Endothelial cell of umbilical vein (primary cell): Measurements from ENCODE around the gene SYNM. TPM values are rescaled to one million over a fixed set of nuclear protein-coding genes. Genes with fewer than 3 reads are reported as not detected.

Source experiments
- BruUV-seq: library from RNA; stranded (reverse); fragments of 400-500 nt; replicated peaks from 2 replicates; lab custom pipeline; 2021; lab: Mats Ljungman, UMichigan
- CTCF ChIA-PET: fragments of 300-600, 350-600 bp; sonication (Branson Sonifier 250); formaldehyde crosslinking; loops from one replicate; lab custom pipeline; 2021; ENCODE audit warnings: antibody characterized with exemption, inconsistent platforms; lab: Charles Lee
- POLR2A ChIA-PET: fragments of 300-600, 350-600 bp; sonication (Branson Sonifier 250); formaldehyde crosslinking; loops from one replicate; lab custom pipeline; 2021; ENCODE audit warnings: antibody characterized with exemption, inconsistent platforms; lab: Charles Lee
- DNase-seq: peaks from one replicate; pipeline ENCODE4 v3.0.0-alpha.2; 2011; ENCODE audit warnings: low read depth, low spot score
- FAIRE-seq: peaks from 2 replicates; lab custom pipeline; 2011; peaks lifted over from hg19 to GRCh38; lab: Jason Lieb, UNC
- H2AFZ ChIP-seq: 2 replicates; pipeline ENCODE4 v1.6.0; 2012; ENCODE audit warnings: low read depth, low read length, control low read depth, inconsistent platforms
- H3K27ac ChIP-seq: 2 replicates; pipeline ENCODE4 v1.5.1; 2011; ENCODE audit warnings: low read depth, mild to moderate bottlenecking, control low read depth, low read length, moderate library complexity; ENCODE audit not compliant: insufficient read depth
- H3K27me3 ChIP-seq, 2 experiments: 2 replicates each; pipeline versions ENCODE4 v1.6.0 to v1.6.1; 2011; ENCODE audit warnings: low read length in 2 of 2, mixed read lengths in 1 of 2; ENCODE audit not compliant: control insufficient read depth in 2 of 2, insufficient read depth in 2 of 2
- H3K36me3 ChIP-seq, 2 experiments: 2 replicates in 1 of 2; 3 replicates in 1 of 2; pipeline ENCODE4 v1.5.1; 2011; ENCODE audit warnings: low read length in 2 of 2, mild to moderate bottlenecking in 1 of 2, moderate library complexity in 1 of 2; ENCODE audit not compliant: control insufficient read depth in 2 of 2, insufficient read depth in 2 of 2; ENCODE audit errors: extremely low read depth in 1 of 2
- H3K4me1 ChIP-seq: 3 replicates; pipeline ENCODE4 v1.5.1; 2011; ENCODE audit warnings: mild to moderate bottlenecking, low read length; ENCODE audit not compliant: control insufficient read depth, insufficient read depth; ENCODE audit errors: extremely low read depth
- H3K4me2 ChIP-seq: 2 replicates; pipeline ENCODE4 v1.6.1; 2011; ENCODE audit warnings: low read length, control low read depth, mixed read lengths; ENCODE audit not compliant: insufficient read depth
- H3K4me3 ChIP-seq, 3 experiments: fragments of 200-600 bp in 1 of 3; sonication (generic), shearing (Covaris generic) in 1 of 3; replicated peaks in 1 of 3; 2 replicates each; pipeline ENCODE4 v1.5.1; 2011 to 2016; ENCODE audit warnings: control low read depth in 3 of 3, low read length in 3 of 3, mild to moderate bottlenecking in 2 of 3, inconsistent platforms in 1 of 3, low read depth in 1 of 3, moderate library complexity in 1 of 3; ENCODE audit not compliant: insufficient read depth in 1 of 3
- H3K79me2 ChIP-seq: 2 replicates; pipeline ENCODE4 v1.6.0; 2012; ENCODE audit warnings: low read length, inconsistent platforms; ENCODE audit not compliant: control insufficient read depth, insufficient read depth
- H3K9ac ChIP-seq: replicated peaks from 2 replicates; pipeline ENCODE3; 2011; ENCODE audit warnings: low read length, control low read depth; ENCODE audit not compliant: insufficient read depth; ENCODE audit errors: extremely low read depth
- H3K9me1 ChIP-seq: replicated peaks from 3 replicates; pipeline ENCODE4 v1.6.0; 2011; ENCODE audit warnings: mild to moderate bottlenecking, low read length; ENCODE audit not compliant: control insufficient read depth, insufficient read depth; ENCODE audit errors: extremely low read depth
- H3K9me3 ChIP-seq: replicated peaks from 2 replicates; pipeline ENCODE4 v1.5.1; 2012; ENCODE audit warnings: low read length, inconsistent platforms; ENCODE audit not compliant: control insufficient read depth, insufficient read depth
- H4K20me1 ChIP-seq: replicated peaks from 2 replicates; pipeline ENCODE3; 2011; ENCODE audit warnings: mild to moderate bottlenecking, low read length; ENCODE audit not compliant: control insufficient read depth, insufficient read depth; ENCODE audit errors: extremely low read depth
- EZH2 ChIP-seq: IDR thresholded peaks from 2 replicates; pipeline ENCODE4 v1.6.1; 2012; ENCODE audit warnings: borderline replicate concordance, low read depth, mild to moderate bottlenecking, moderate library complexity, low read length, inconsistent platforms; ENCODE audit not compliant: severe bottlenecking
- FOS ChIP-seq: IDR thresholded peaks from 2 replicates; pipeline ENCODE4 v1.6.1; 2011; ENCODE audit warnings: mild to moderate bottlenecking, low read length, moderate library complexity, borderline replicate concordance; ENCODE audit not compliant: insufficient read depth
- GATA2 ChIP-seq: IDR thresholded peaks from 2 replicates; pipeline ENCODE4 v1.7.0; 2011; ENCODE audit warnings: low read depth, mild to moderate bottlenecking, moderate library complexity, mixed read lengths, low read length; ENCODE audit not compliant: insufficient read length, insufficient read depth
- JUN ChIP-seq: IDR thresholded peaks from 2 replicates; pipeline ENCODE4 v1.6.1; 2011; ENCODE audit warnings: borderline replicate concordance, low read depth; ENCODE audit not compliant: insufficient read length, insufficient read depth
- MYC ChIP-seq: IDR thresholded peaks from one replicate; pipeline ENCODE4 v1.6.1; 2011; ENCODE audit warnings: mild to moderate bottlenecking, low read depth, low read length
- POLR2A ChIP-seq: IDR thresholded peaks from 2 replicates; pipeline ENCODE4 v1.6.1; 2012; ENCODE audit warnings: low read depth, mild to moderate bottlenecking, control low read depth, low read length
- POLR2AphosphoS5 ChIP-seq: IDR thresholded peaks from 2 replicates; pipeline ENCODE4 v1.6.1; 2012; ENCODE audit warnings: low read depth, mild to moderate bottlenecking, control low read depth, low read length, moderate library complexity; ENCODE audit not compliant: insufficient read depth
- dilution Hi-C: fragments of 300-500 bp; cut with MboI; formaldehyde crosslinking; loops from one replicate; pipeline ENCODE4 v1.15.0; 2019; ENCODE audit warnings: low sequenced_read_pairs; ENCODE audit not compliant: extremely low pct_ligation_motif_present
- intact Hi-C: fragments of 100-400 bp; cut with micrococcal nuclease; formaldehyde crosslinking; loops from one replicate; pipeline ENCODE4 v1.10.0; 2022
- polyA plus RNA-seq, 4 experiments: library from polyadenylated mRNA; depleted of rRNA in 3 of 4; stranded (reverse) in 3 of 4; unstranded in 1 of 4; fragments of >200 nt; gene quantifications; 2 replicates each; pipeline versions ENCODE4 v1.2.1 to v1.2.3, GENCODE V29; 2011 to 2012; ENCODE audit warnings: missing spikeins in 1 of 4
- total RNA-seq: library from RNA; stranded (reverse); gene quantifications from 2 replicates; pipeline ENCODE4 v1.2.3, GENCODE V29; 2021
- TF ChIP-seq, protein P1 (sequence below): IDR thresholded peaks from 2 replicates; pipeline ENCODE4 v1.6.1; 2011; ENCODE audit not compliant: insufficient read depth, insufficient read length
- TF ChIP-seq, protein P2 (sequence below), 2 donors: IDR thresholded peaks; 1 replicate in 1 of 2; 2 replicates in 1 of 2; pipeline ENCODE4 v1.5.1; 2011; ENCODE audit warnings: low read length in 2 of 2, mild to moderate bottlenecking in 2 of 2, moderate library complexity in 2 of 2, control low read depth in 1 of 2, inconsistent platforms in 1 of 2, low read depth in 1 of 2; ENCODE audit not compliant: insufficient read depth in 1 of 2; ENCODE audit errors: extremely low read depth in 1 of 2

SYNM gene
- total and polyA plus RNA-seq, 2 donors (not counting 3 experiments of a cell fraction or from before 2014, with no cell fraction given): 3.7 to 10.2 TPM

DNA sequence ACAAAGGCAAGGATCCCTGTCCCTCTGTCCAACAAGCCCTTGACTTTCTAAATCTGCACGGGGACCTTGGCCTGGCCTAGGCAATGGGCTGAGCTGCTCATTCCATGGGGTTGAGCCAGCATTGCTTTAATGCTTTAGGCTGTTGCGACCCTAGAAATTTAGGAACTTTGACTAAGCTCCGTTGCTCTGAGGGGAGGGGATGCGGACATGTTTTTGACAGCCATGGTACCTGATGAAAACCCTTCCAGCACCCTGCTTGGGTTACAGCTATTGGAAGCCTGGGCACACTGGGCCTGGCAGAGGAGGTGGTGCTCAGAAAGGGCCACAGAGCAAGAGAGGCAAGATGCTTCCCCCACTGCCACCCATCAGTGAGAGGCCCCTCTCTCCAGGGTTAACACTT lies 37.1 kb downstream of the SYNM start:
- H3K9ac ChIP-seq: no peak overlapping the region
- H2AFZ ChIP-seq: no peak overlapping the region
- H3K4me1 ChIP-seq: no peaks in the 10 kb centered on the region
- ChIA-PET CTCF (interaction anchor here (1.4 kb wide), 1 partner anchor 37 kb away, joined by 4 read pairs; the partner anchor contains the start of gene SYNM), POLR2A (no interaction called here)
- BruUV-seq: no TSS peak
- intact Hi-C loops: no loop called here
- DNase-seq: no peak
- H3K9me3 ChIP-seq: no peaks in the 10 kb centered on the region
- dilution Hi-C loops: no loop called here
- no peak for FAIRE-seq
- peaks cover 0 to 4% of the 10 kb centered on the region in 2 experiments for H3K36me3 ChIP-seq
- H3K9me1 ChIP-seq: no peaks in the 10 kb centered on the region
- no peaks in the 10 kb centered on the region for H3K79me2 ChIP-seq
- no peak overlapping the region for H3K4me2 ChIP-seq
- no peak overlapping the region for H3K4me3 ChIP-seq
- TF ChIP-seq GATA2 (no peak), FOS (no peak), MYC (no peak)
- no peaks in the 10 kb centered on the region for H3K27me3 ChIP-seq
- H3K27ac ChIP-seq: no peak overlapping the region
- H4K20me1 ChIP-seq: no peaks in the 10 kb centered on the region

DNA sequence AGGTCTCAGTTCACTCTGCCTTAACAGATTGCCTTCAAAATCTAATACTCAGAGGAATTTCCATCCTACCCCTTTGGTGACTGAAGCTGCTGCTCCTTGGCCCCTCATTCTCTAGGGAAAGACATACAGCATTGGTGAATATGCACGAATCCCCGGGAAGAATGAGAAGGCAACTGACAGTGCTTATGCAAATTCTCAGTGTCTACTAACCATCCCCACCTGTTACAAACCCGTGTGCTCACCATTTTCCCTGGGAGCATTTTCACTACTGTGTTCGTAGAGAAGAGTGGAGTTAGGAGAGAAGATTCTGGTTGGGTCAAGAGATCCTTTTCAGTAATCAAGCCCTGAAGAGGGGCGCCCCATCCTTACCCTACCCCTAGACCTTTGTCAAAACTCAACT lies 37.7 kb downstream of the SYNM start:
- Histone ChIP-seq H3K9ac (no peak overlapping the region), H3K9me3 (no peaks in the 10 kb centered on the region), H2AFZ (no peak overlapping the region), H3K79me2 (no peaks in the 10 kb centered on the region), H3K4me1 (no peaks in the 10 kb centered on the region), H3K4me2 (no peak overlapping the region), H4K20me1 (no peaks in the 10 kb centered on the region), H3K36me3 (peaks cover 0 to 4% of the 10 kb centered on the region in 2 experiments), H3K4me3 (no peak overlapping the region), H3K27ac (no peak overlapping the region), H3K27me3 (no peaks in the 10 kb centered on the region), H3K9me1 (no peaks in the 10 kb centered on the region)
- dilution Hi-C loops (no loop called here), intact Hi-C loops (no loop called here)
- CTCF ChIA-PET: interaction anchor here (0.7 kb wide), 1 partner anchor 19 kb away, joined by 3 read pairs; no protein-coding TSS in a partner anchor
- DNase-seq: no peak
- TF ChIP-seq, protein P1, sequence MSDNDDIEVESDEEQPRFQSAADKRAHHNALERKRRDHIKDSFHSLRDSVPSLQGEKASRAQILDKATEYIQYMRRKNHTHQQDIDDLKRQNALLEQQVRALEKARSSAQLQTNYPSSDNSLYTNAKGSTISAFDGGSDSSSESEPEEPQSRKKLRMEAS: no peak
- TF ChIP-seq JUN: no peak
- TF ChIP-seq GATA2: no peak
- TF ChIP-seq FOS: no peak
- TF ChIP-seq, protein P2, sequence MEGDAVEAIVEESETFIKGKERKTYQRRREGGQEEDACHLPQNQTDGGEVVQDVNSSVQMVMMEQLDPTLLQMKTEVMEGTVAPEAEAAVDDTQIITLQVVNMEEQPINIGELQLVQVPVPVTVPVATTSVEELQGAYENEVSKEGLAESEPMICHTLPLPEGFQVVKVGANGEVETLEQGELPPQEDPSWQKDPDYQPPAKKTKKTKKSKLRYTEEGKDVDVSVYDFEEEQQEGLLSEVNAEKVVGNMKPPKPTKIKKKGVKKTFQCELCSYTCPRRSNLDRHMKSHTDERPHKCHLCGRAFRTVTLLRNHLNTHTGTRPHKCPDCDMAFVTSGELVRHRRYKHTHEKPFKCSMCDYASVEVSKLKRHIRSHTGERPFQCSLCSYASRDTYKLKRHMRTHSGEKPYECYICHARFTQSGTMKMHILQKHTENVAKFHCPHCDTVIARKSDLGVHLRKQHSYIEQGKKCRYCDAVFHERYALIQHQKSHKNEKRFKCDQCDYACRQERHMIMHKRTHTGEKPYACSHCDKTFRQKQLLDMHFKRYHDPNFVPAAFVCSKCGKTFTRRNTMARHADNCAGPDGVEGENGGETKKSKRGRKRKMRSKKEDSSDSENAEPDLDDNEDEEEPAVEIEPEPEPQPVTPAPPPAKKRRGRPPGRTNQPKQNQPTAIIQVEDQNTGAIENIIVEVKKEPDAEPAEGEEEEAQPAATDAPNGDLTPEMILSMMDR (IDR thresholded peaks at IDR 0.05; ENCODE audit: extremely low read depth in 1 of 2, insufficient read depth in 1 of 2, low read depth in 1 of 2, low read length in 2 of 2): no peak
- no peak for TF ChIP-seq MYC
- no peak for TF ChIP-seq POLR2AphosphoS5
- no peak for TF ChIP-seq POLR2A
- TF ChIP-seq EZH2: no peak
- no TSS peak for BruUV-seq
- no peak for FAIRE-seq
- POLR2A ChIA-PET: no interaction called here
